GM18867 (cell line): ENCODE measurements around the gene NFU1.
"Not testable (repeated sequence)": the region's sequence is repeated elsewhere in the genome, so short reads cannot be mapped to it uniquely, and the experiment has no call there.

ENCODE experiments used
- ATAC-seq: cut with Tn5 transposase; IDR thresholded peaks from one replicate; pipeline ENCODE4 v1.9.1; 2021; ENCODE audit warnings: mild to moderate bottlenecking, moderate library complexity; ENCODE audit not compliant: unreplicated experiment

NFU1 gene

GRCh38 chr2:69389271-69389670, 48.0 kb downstream of the NFU1 start:
- ATAC-seq = no peak

- ATAC-seq = no peak
Measured at GRCh38 chr2:69387770-69388481, 49.3 kb downstream of the NFU1 start.

GRCh38 chr2:69386789-69387734, 50.2 kb downstream of the NFU1 start, which contains the start of gene GFPT1:
TSS of gene GFPT1 (minus strand) at chr2:69387227. CDS start at chr2:69387071, 156 bp downstream.
- peak; percentile 83 for ATAC-seq

- peak; percentile 14 for ATAC-seq
Measured at GRCh38 chr2:69386360-69386759, 50.9 kb downstream of the NFU1 start.

- no peak for ATAC-seq
Measured at GRCh38 chr2:69385443-69386151, 51.6 kb downstream of the NFU1 start.

- ATAC-seq = no peak
Measured at GRCh38 chr2:69384618-69385081, 52.6 kb downstream of the NFU1 start.

- ATAC-seq = no peak
Measured at GRCh38 chr2:69383176-69383812, 53.9 kb downstream of the NFU1 start.

GRCh38 chr2:69382547-69382946, 54.7 kb downstream of the NFU1 start:
- no peak for ATAC-seq

GRCh38 chr2:69381337-69381737, 55.9 kb downstream of the NFU1 start:
- ATAC-seq = no peak

- ATAC-seq = no peak
Measured at GRCh38 chr2:69380072-69380917, 56.9 kb downstream of the NFU1 start.

- ATAC-seq = no peak
Measured at GRCh38 chr2:69376403-69376802, 60.8 kb downstream of the NFU1 start.

- no peak for ATAC-seq
Measured at GRCh38 chr2:69375494-69376353, 61.5 kb downstream of the NFU1 start.

- ATAC-seq = no peak
Measured at GRCh38 chr2:69372767-69373166, 64.5 kb downstream of the NFU1 start.

- ATAC-seq = no peak
Measured at GRCh38 chr2:69369802-69370201, 67.4 kb downstream of the NFU1 start.

- no peak for ATAC-seq
Measured at GRCh38 chr2:69368588-69368987, 68.6 kb downstream of the NFU1 start.

- ATAC-seq = no peak
Measured at GRCh38 chr2:69359371-69359770, 77.9 kb downstream of the NFU1 start.

- no peak for ATAC-seq
Measured at GRCh38 chr2:69358914-69359313, 78.3 kb downstream of the NFU1 start.

GRCh38 chr2:69356471-69356870, 80.8 kb downstream of the NFU1 start:
- no peak for ATAC-seq

GRCh38 chr2:69354976-69355375, 82.3 kb downstream of the NFU1 start:
- not testable (repeated sequence) for ATAC-seq
